Type B pancreatic cell (in vitro differentiated cells): ENCODE measurements around the gene CREB3L2. TPM values are rescaled to one million over a fixed set of nuclear protein-coding genes. Genes with fewer than 3 reads are reported as not detected.

ENCODE experiments used
- DNase-seq: peaks from one replicate; pipeline ENCODE4 v3.0.0; 2021; ENCODE audit warnings: mixed read lengths; ENCODE audit not compliant: unreplicated experiment; ENCODE audit errors: extremely low spot score
- H3K27ac Mint-ChIP-seq: 2 replicates; pipeline ENCODE4 v1.8.0; 2021; ENCODE audit warnings: mild to moderate bottlenecking, mixed read lengths
- H3K27me3 Mint-ChIP-seq: 2 replicates; pipeline ENCODE4 v1.8.0; 2021; ENCODE audit warnings: mixed read lengths
- H3K36me3 Mint-ChIP-seq: 2 replicates; pipeline ENCODE4 v1.8.0; 2021; ENCODE audit warnings: mixed read lengths
- H3K4me1 Mint-ChIP-seq: one replicate; pipeline ENCODE4 v1.8.0; 2021; ENCODE audit warnings: mixed read lengths; ENCODE audit not compliant: unreplicated experiment
- H3K4me3 Mint-ChIP-seq: 2 replicates; pipeline ENCODE4 v1.8.0; 2021; ENCODE audit warnings: mild to moderate bottlenecking, mixed read lengths
- H3K9me3 Mint-ChIP-seq: 2 replicates; pipeline ENCODE4 v1.8.0; 2021; ENCODE audit warnings: mixed read lengths
- CTCF ChIP-seq: fragments of 200-600 bp; sonication (generic); conservative IDR thresholded peaks from 2 replicates; pipeline ENCODE4 v1.5.0; 2021; ENCODE audit warnings: antibody characterized with exemption, mild to moderate bottlenecking
- total RNA-seq: library from RNA; stranded (reverse); gene quantifications from 2 replicates; pipeline ENCODE4 v1.2.1, GENCODE V29; 2021; ENCODE audit warnings: low replicate concordance

CREB3L2 gene
- total RNA-seq, 1 donor from 2014 or later, result 85.8 TPM

GRCh38 chr7:137946011-137946410, 55.9 kb downstream of the CREB3L2 start:
- peaks cover 24% of the 10 kb centered on the region for H3K36me3 Mint-ChIP-seq
- no peaks in the 10 kb centered on the region for H3K27me3 Mint-ChIP-seq
- peak overlapping the region; percentile 9 for H3K27ac Mint-ChIP-seq
- TF ChIP-seq CTCF, result no peak
- peaks cover 4% of the 10 kb centered on the region for H3K9me3 Mint-ChIP-seq
- no peak for DNase-seq
- no peak overlapping the region for H3K4me3 Mint-ChIP-seq
- H3K4me1 Mint-ChIP-seq, result peaks cover 53% of the 10 kb centered on the region

- no peak overlapping the region for H3K27ac Mint-ChIP-seq
- peaks cover 4% of the 10 kb centered on the region for H3K9me3 Mint-ChIP-seq
- peaks cover 47% of the 10 kb centered on the region for H3K4me1 Mint-ChIP-seq
- H3K4me3 Mint-ChIP-seq, result no peak overlapping the region
- no peaks in the 10 kb centered on the region for H3K27me3 Mint-ChIP-seq
- peaks cover 26% of the 10 kb centered on the region for H3K36me3 Mint-ChIP-seq
- DNase-seq, result no peak
- TF ChIP-seq CTCF, result no peak
These were observed 57.7 kb downstream of the CREB3L2 start for GRCh38 chr7:137944168-137944567.

- no peak for DNase-seq
- Mint-ChIP-seq H3K9me3 (peaks cover 8% of the 10 kb centered on the region), H3K4me1 (peaks cover 45% of the 10 kb centered on the region), H3K27me3 (no peaks in the 10 kb centered on the region), H3K4me3 (no peak overlapping the region), H3K27ac (no peak overlapping the region), H3K36me3 (peaks cover 31% of the 10 kb centered on the region)
- TF ChIP-seq CTCF, result no peak
These were observed 58.7 kb downstream of the CREB3L2 start for GRCh38 chr7:137943132-137943551.

- no peak for TF ChIP-seq CTCF
- peak overlapping the region; percentile 62 for H3K27ac Mint-ChIP-seq
- H3K9me3 Mint-ChIP-seq, result peaks cover 8% of the 10 kb centered on the region
- H3K36me3 Mint-ChIP-seq, result peaks cover 31% of the 10 kb centered on the region
- no peak for DNase-seq
- no peak overlapping the region for H3K4me3 Mint-ChIP-seq
- peaks cover 42% of the 10 kb centered on the region for H3K4me1 Mint-ChIP-seq
- no peaks in the 10 kb centered on the region for H3K27me3 Mint-ChIP-seq
These were observed 59.3 kb downstream of the CREB3L2 start for GRCh38 chr7:137942484-137943115.

- Mint-ChIP-seq H3K9me3 (peaks cover 8% of the 10 kb centered on the region), H3K36me3 (peaks cover 28% of the 10 kb centered on the region), H3K27me3 (no peaks in the 10 kb centered on the region), H3K27ac (peak overlapping the region; percentile 57), H3K4me1 (peaks cover 42% of the 10 kb centered on the region), H3K4me3 (no peak overlapping the region)
- TF ChIP-seq CTCF, result no peak
- no peak for DNase-seq
These were observed 61.0 kb downstream of the CREB3L2 start for GRCh38 chr7:137940656-137941518.
